Activated T-cell treated with anti-CD3 and anti-CD28 coated beads, Interleukin-2, amount 50 U/mL, for 48 hours (primary cell): ENCODE measurements around the gene TNFRSF6B.
"Not testable (repeated sequence)": the region's sequence is repeated elsewhere in the genome, so short reads cannot be mapped to it uniquely, and the experiment has no call there.

Source experiments
- DNase-seq, 2 experiments: peaks; one replicate each; pipeline ENCODE4 v3.0.0-alpha.2; 2020

The TNFRSF6B gene

DNA sequence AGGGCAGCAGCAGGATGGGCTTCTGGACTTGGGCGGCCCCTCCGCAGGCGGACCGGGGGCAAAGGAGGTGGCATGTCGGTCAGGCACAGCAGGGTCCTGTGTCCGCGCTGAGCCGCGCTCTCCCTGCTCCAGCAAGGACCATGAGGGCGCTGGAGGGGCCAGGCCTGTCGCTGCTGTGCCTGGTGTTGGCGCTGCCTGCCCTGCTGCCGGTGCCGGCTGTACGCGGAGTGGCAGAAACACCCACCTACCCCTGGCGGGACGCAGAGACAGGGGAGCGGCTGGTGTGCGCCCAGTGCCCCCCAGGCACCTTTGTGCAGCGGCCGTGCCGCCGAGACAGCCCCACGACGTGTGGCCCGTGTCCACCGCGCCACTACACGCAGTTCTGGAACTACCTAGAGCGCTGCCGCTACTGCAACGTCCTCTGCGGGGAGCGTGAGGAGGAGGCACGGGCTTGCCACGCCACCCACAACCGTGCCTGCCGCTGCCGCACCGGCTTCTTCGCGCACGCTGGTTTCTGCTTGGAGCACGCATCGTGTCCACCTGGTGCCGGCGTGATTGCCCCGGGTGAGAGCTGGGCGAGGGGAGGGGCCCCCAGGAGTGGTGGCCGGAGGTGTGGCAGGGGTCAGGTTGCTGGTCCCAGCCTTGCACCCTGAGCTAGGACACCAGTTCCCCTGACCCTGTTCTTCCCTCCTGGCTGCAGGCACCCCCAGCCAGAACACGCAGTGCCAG, at the start of gene TNFRSF6B:
Gene TNFRSF6B, plus strand, starts transcription at position 25 of the 729 bp plus-strand sequence. Its CDS starts 116 bp downstream, at position 141.
- peak in 1 of 2 experiments; percentile 53 for DNase-seq

DNA sequence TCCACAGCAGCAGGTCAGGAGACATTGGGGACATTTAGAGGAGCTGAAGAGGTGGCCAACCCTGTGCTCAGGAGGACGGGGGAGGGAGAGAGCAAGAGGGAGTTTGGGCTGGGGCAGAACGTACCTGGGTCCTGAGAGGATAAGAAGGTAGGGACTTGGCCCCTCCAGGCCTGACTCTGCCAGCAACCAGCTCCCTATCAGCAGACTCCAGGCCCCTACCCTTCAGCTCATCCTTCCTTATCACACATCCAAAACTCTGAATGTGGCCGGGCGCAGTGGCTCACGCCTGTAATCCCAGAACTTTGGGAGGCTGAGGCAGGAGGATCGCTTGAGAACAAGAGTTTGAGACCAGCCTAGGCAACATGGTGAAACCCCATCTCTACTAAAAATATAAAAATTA, 48.3 kb upstream of the TNFRSF6B start:
- DNase-seq: no peak

DNA sequence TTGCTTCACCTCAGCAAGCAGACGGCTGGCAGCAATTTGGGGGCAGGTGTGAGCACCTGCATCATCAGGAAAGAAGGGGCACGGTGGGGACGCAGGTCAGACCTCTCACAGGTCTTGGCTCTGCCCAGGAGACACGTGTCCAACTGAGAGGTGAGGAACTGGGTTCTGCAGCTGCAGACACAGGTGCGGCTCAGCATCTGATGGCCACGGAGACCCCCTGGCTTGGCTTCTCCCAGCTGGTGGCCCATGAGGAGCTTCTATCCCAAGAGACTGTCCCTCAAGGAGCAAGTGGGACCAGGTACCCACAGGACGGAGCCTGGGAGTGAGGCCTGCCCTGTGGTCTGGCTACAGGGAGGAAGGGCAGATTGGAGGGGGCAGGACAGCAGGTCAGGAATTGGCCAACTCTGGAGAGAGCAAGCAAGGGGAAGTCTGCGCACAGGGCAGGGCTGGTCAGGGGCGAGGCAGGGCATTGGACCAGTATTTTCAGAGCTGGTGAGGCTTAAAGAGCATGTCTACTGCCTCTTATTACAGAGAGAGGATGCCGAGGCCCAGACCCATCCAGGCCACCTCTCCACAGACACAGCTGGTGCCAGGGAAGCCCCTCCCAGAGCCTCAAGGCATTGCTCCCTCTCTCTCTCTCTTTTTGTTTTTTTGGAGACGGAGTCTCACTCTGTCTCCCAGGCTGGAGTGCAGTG, 47.4 kb upstream of the TNFRSF6B start:
- no peak for DNase-seq

DNA sequence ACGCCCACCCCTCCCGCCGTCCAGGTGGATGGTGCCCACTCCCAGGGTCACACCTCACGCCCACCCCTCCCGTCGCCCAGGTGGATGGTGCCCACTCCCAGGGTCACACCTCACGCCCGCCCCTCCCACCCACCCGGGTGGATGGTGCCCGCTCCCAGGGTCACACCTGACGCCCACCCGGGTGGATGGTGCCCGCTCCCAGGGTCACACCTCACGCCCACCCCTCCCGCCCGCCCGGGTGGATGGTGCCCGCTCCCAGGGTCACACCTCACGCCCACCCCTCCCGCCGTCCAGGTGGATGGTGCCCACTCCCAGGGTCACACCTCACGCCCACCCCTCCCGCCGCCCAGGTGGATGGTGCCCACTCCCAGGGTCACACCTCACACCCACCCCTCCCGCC, 46.0 kb upstream of the TNFRSF6B start:
- DNase-seq: not testable (repeated sequence)

DNA sequence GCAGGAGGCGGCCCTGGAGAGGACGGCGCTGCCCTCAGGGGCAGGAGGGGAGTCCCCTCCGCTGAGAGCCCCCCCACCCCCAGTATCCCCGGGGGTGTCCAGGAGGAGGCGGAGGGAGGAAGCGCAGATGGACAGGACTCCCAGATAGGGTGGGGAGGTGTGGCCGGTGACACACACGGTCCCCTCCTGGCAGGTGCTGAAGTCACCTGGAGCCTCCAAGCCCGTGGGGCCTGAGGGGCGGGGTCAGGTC, 44.6 kb upstream of the TNFRSF6B start:
- DNase-seq: no peak

DNA sequence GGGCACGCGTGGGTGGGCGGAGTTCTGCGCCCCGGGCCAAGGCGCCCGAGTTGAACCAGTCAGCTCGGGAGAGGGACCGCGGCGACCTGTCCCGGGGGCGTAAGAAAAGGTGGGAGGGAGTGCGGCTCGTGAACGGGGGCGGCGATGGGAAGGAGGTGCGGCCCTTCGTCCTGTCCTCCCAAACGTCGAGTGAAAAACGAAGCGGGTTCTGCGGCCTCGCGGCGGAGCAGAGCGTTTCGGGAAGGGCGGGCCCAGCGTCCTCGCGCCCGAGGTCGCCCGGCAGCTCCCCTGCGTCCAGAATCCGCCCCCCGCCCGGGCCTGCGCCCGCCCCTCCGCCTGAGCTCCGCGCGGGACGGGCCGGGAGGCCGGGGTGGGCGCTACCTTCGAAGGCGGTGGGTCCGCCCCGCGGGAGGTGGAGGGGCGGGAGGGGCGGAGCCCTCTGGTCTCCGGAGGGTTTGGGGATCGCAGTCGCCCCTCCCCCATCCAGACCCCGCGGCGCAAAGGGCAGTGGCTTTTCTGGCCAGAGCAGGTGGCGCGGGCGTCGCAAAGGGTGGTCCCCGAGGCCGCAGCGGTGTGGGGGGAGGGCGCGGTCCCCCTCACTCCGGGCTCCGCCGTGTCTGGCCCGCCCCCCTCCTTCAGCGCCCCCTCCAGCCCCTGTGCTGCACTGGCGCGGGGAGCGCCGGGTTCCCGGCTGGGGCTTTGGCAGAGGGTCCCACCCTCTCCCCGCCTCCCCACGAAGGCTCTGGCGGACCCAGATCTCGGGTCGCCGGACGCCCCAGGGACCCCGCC, 44.1 kb upstream of the TNFRSF6B start:
- DNase-seq: peak; percentile 42 to 56

DNA sequence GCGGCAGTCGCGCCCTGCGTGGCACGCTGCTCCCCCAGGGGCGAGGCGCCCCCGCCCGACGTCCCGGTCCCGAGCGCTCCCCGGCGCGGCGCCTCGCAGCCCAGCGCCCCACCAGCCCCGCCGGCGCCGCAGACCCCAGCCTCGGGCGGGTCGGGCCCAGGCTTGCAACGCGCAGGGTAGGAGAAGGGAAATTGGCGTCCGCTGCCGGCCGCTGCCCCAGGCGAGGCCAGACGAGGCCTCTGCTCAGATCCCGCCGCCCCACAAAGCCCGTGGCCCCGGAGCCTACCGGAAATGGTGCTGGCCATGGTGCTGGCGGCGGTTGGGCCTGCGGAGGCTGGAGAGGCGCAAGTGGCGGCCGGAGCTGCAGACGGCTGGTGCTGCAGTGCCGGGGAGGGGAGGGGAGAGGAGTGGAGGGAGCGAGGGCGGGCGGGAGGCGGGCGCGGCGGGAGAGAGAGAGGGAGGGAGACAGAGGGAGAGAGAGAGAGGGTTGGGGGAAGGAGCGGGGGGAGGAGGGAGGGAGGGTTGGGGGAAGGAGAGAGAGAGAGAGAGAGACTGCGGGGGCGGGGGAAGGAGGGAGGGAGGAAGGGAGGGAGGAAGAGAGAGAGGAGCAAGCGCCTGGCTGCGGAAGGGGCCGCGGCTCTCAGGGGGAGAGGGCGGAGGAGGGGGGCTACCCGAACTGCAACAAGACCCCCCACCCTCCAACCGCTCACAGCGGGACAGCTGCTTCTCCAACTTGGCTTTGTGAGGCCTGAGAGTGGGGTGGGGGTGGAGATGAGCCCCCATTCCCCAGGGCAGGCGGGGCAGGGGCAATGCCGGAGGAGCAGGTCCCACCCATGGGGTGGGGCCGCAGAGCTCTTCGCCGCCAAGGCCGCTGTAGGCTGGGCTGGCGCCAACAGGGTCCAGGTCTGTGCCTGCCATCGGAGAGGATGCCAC, 43.1 kb upstream of the TNFRSF6B start, which contains the start of gene STMN3:
Gene STMN3, minus strand, starts transcription at position 384 of the 933 bp plus-strand sequence. Its CDS starts 79 bp downstream, at position 305.
- DNase-seq: peak; percentile 77 to 82

DNA sequence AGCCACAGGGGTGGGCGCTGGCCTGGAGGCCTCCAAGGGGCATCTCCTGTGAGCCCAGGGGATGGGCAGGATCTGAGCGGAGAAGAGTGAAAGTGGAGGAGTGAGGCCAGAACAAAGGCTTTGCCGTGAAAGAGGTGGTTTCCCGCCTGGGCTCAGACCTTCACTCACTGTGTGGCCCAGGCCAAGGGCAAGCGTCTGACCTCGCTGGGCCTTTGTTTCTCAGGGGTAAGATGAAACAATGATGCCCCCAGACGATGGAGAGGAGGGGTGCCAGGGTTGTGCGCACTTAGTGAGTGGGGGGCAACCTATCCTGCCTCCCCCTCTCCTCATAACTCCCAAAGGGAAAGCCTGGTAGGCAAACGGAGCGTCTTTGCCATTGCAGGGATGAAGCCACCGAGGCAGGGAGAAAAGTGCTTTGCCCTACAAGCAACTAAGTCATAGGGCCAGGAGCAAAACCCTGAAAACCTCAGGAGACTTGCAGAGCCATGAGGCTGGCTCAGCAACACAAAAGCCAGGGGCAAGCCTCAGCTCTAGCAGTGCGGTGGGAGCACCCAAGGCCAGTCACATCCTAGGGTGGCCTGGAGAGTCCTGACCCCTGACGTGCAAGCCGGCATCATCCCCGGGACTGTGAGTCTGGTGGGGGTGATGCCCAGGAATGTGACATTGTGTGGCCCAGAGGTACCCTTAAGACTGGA, 42.3 kb upstream of the TNFRSF6B start:
- DNase-seq: no peak

DNA sequence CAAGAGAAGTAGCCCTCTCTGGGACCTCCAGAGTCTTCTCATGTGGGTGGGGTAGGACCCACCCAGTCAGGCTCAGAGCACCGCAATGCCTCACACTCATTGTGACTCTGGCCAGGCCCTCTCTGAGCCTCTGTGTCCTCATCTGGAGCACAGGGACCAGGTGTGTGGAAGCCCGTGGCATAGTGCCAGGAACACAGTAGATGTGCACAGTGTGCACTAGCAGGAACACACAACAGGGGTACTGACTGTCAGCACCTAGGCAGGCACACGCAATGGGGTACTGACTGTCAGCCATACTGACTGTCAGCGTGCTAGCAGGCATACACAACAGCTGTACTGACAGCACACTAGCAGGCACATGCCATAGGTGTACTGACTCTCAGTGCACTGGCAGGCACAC, 41.2 kb upstream of the TNFRSF6B start:
- DNase-seq: no peak

DNA sequence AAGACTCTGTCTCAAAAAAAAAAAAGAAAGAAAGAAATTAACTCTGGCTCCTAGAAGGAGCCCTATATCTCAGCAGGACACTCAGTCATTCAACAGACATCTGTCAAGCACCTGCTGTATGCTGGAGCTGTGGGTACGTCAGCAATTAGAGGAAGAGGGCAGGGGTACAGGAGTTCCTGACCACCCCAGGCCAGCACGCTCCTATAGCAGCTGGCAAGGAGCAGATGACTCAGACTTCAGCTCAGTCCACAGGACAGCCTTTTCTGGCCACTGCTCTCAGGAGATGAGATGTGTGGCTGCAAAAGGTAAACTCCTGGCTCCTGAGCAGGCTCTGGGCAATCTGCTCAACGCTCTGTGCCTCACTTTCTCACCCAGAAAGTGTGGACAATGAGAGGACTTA, 40.0 kb upstream of the TNFRSF6B start:
- DNase-seq: no peak

- no peak for DNase-seq
Measured at GRCh38 chr20:63657260-63657936, 39.1 kb upstream of the TNFRSF6B start.

GRCh38 chr20:63657937-63658748, 38.3 kb upstream of the TNFRSF6B start, which contains the start of gene RTEL1:
RTEL1 (plus strand) TSS chr20:63658312; CDS start chr20:63659403, 1,091 bp downstream.
- DNase-seq: peak; percentile 96 to 98

GRCh38 chr20:63658749-63659187, 37.7 kb upstream of the TNFRSF6B start:
- DNase-seq: no peak

GRCh38 chr20:63659370-63659769, 37.1 kb upstream of the TNFRSF6B start:
- no peak for DNase-seq

DNA sequence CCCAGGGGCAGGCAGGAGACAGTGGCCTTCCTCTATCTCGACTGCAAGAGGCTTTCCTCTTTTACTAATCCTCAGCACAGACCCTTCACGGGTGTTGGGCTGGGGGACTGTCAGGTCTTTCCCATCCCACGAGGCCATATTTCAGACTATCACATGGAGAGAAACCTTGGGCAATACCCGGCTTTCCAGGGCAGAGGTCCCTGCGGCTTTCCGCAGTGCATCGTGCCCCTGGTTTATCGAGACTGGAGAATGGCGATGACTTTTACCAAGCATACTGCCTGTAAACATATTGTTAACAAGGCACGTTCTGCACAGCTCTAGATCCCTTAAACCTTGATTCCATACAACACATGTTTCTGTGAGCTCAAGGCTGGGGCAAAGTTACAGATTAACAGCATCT, 36.3 kb upstream of the TNFRSF6B start:
- not testable (repeated sequence) for DNase-seq

- no peak for DNase-seq
Measured at GRCh38 chr20:63660622-63661021, 35.8 kb upstream of the TNFRSF6B start.

- no peak for DNase-seq
Measured at GRCh38 chr20:63661108-63661507, 35.3 kb upstream of the TNFRSF6B start.

- no peak for DNase-seq
Measured at GRCh38 chr20:63661959-63662812, 34.3 kb upstream of the TNFRSF6B start.

- no peak for DNase-seq
Measured at GRCh38 chr20:63662813-63663189, 33.7 kb upstream of the TNFRSF6B start.
